ENCODE measurements around the gene MAP2K6. TPM values are rescaled to one million over a fixed set of nuclear protein-coding genes. Genes with fewer than 3 reads are reported as not detected.
A peak's percentile ranks its signal among the peaks of the same experiment; 100 is the strongest.

MAP2K6 gene
- total and polyA plus RNA-seq, 2 of the 8 experiments (the other 6 are each of a cell fraction or from before 2014, with no cell fraction given), result 11.0 to 44.1 TPM

DNA sequence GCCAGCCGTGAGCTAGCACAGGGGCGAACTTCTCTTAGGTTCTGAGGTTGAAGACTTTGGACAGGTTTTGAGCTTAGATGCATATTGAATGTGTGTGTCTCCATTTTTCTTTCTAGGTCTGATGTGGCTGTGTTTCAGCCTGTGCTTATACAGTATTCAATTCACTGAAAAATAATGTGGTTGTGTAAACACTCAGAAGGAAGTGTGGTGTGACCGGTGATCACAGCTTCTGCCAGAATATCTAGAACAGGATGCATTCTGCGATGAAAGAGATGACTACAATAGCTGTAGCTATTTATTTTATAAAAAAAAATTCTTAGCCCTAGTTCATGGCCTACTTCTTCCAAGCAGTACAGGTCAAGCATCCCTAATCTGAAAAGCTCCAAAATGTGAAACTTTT, 64.4 kb downstream of the MAP2K6 start:
- Histone ChIP-seq H4K91ac (replicated peaks; ENCODE audit: insufficient read length, low read length) (no peak overlapping the region), H3K4ac (replicated peaks; ENCODE audit: insufficient read length, low read depth, low read length) (no peak overlapping the region), H4K20me1 (replicated peaks in 1 of 2; ENCODE audit: control insufficient read depth in 1 of 2, insufficient read depth in 2 of 2, low read length in 2 of 2) (no peaks in the 10 kb centered on the region), H3K79me2 (ENCODE audit: control insufficient read depth in 1 of 2, insufficient read depth in 2 of 2, low read length in 2 of 2) (no peaks in the 10 kb centered on the region; a peak in 1 of 4 replicates), H2BK5ac (ENCODE audit: low read depth, low read length) (no peak overlapping the region; the same call in 1 of the 2 replicates), H2BK12ac (ENCODE audit: low read depth, low read length) (no peak overlapping the region), H3K23ac (ENCODE audit: insufficient read length) (no peak overlapping the region), H3K79me1 (ENCODE audit: low read depth, low read length) (no peaks in the 10 kb centered on the region), H3K56ac (replicated peaks; ENCODE audit: insufficient read length, low read depth, low read length) (no peak overlapping the region), H3K9me3 (ENCODE audit: insufficient read depth in 2 of 2, low read depth in 1 of 2, low read length in 1 of 2) (no peaks in the 10 kb centered on the region), H3K9ac (replicated peaks in 1 of 4; ENCODE audit: extremely low read depth in 1 of 4, low read depth in 3 of 4, low read length in 3 of 4) (no peak overlapping the region), H2BK15ac (ENCODE audit: low read length) (no peak overlapping the region), H3K14ac (ENCODE audit: insufficient read length) (no peak overlapping the region), H3K18ac (ENCODE audit: extremely low read depth, low read length) (no peak overlapping the region), H3K4me3 (ENCODE audit: extremely low read depth in 1 of 4, insufficient read depth in 2 of 4, low read depth in 3 of 4, low read length in 4 of 4) (no peak overlapping the region), H3K27ac (ENCODE audit: low read depth, low read length) (no peak overlapping the region), H4K5ac (ENCODE audit: insufficient read length, low read depth, low read length) (no peak overlapping the region), H3K23me2 (ENCODE audit: low read depth, low read length) (no peaks in the 10 kb centered on the region), H2BK20ac (ENCODE audit: low read length) (no peak overlapping the region), H3K4me2 (ENCODE audit: insufficient read depth in 1 of 2, low read depth in 2 of 2, low read length in 2 of 2) (no peak overlapping the region), H2BK120ac (replicated peaks; ENCODE audit: low read depth, low read length) (no peak overlapping the region), H3K27me3 (replicated peaks in 1 of 4; ENCODE audit: control insufficient read depth in 3 of 4, extremely low read depth in 1 of 4, insufficient read depth in 3 of 4, low read length in 3 of 4) (no peaks in the 10 kb centered on the region), H3K4me1 (replicated peaks in 1 of 4; ENCODE audit: control insufficient read depth in 3 of 4, insufficient read depth in 4 of 4, low read length in 3 of 4) (no peaks in the 10 kb centered on the region; a peak in 1 of 7 replicates), H2AK5ac (ENCODE audit: low read depth, low read length) (no peak overlapping the region), H4K8ac (ENCODE audit: extremely low read depth, insufficient read depth, low read length) (no peak overlapping the region), H2AFZ (ENCODE audit: low read length) (no peak overlapping the region), H3K36me3 (ENCODE audit: control insufficient read depth in 2 of 4, insufficient read depth in 4 of 4, low read length in 3 of 4) (no peaks in the 10 kb centered on the region)
- DNase-seq (ENCODE audit: low read depth in 1 of 2, low spot score in 2 of 2) (peak in 1 of 2 experiments; percentile 14), FAIRE-seq (no peak)
- POLR2A ChIA-PET (ENCODE audit: partially characterized antibody), result interaction anchor here (1.0 to 1.3 kb wide), 2 partner anchors 12 to 48 kb away, joined by 3 read pairs; no protein-coding TSS in a partner anchor
- CTCF ChIA-PET (ENCODE audit: partially characterized antibody), result interaction anchor here (0.8 to 2.0 kb wide), 5 partner anchors 28 to 144 kb away, joined by 3 to 7 read pairs (median 4); no protein-coding TSS in a partner anchor
- 97% methylated on average over 4 of the region's 4 CpGs; no CpG with 5 or more reads in 1 of the 2 experiments for WGBS, 2 experiments (ENCODE audit: extremely low coverage in 1 of 2, insufficient coverage in 1 of 2, insufficient read length in 1 of 2, insufficient replicate concordance in 2 of 2, low coverage in 1 of 2, low lambda C conversion rate in 2 of 2, missing lambda C conversion rate in 1 of 2)
- TF ChIP-seq YY1 (IDR thresholded peaks at IDR 0.05; ENCODE audit: low read depth, low read length), result no peak
- no peak for TF ChIP-seq MAFK (IDR thresholded peaks at IDR 0.05; ENCODE audit: low read depth, low read length)
- no peak for TF ChIP-seq BCL11A (IDR thresholded peaks at IDR 0.05; ENCODE audit: low read depth in 2 of 2, low read length in 2 of 2)
- no peak for TF ChIP-seq POU5F1 (IDR thresholded peaks at IDR 0.05; ENCODE audit: low read depth, low read length)
- TF ChIP-seq TEAD4 (IDR thresholded peaks at IDR 0.05; ENCODE audit: low read depth, low read length), result no peak
- no peak for TF ChIP-seq KDM5A (IDR thresholded peaks at IDR 0.05; ENCODE audit: low read length)
- TF ChIP-seq GTF2F1 (IDR thresholded peaks at IDR 0.05; ENCODE audit: borderline replicate concordance, low read depth, low read length), result no peak
- no peak for TF ChIP-seq TAF7 (optimal IDR thresholded peaks at IDR 0.05; ENCODE audit: borderline replicate concordance, low read depth, low read length)
- TF ChIP-seq SP2 (IDR thresholded peaks at IDR 0.05; ENCODE audit: low read length), result no peak
- TF ChIP-seq, protein P1, sequence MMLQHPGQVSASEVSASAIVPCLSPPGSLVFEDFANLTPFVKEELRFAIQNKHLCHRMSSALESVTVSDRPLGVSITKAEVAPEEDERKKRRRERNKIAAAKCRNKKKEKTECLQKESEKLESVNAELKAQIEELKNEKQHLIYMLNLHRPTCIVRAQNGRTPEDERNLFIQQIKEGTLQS (IDR thresholded peaks at IDR 0.05; ENCODE audit: insufficient read depth, low read depth, low read length), result no peak
- no peak for TF ChIP-seq NANOG (IDR thresholded peaks at IDR 0.05; ENCODE audit: insufficient read depth, low read depth, low read length, poor library complexity, severe bottlenecking)
- no peak for TF ChIP-seq JUN (IDR thresholded peaks at IDR 0.05; ENCODE audit: low read depth, low read length)
- TF ChIP-seq CTBP2 (IDR thresholded peaks at IDR 0.05; ENCODE audit: borderline replicate concordance, insufficient read depth, insufficient read length, low read length), result no peak

All from H1 (cell line).